ENCODE data around the gene PSPC1. TPM values are rescaled to one million over a fixed set of nuclear protein-coding genes. Genes with fewer than 3 reads are reported as not detected.

Gene PSPC1
- total RNA-seq, 2 donors from 2014 or later: 36.5 to 46.3 TPM

DNA sequence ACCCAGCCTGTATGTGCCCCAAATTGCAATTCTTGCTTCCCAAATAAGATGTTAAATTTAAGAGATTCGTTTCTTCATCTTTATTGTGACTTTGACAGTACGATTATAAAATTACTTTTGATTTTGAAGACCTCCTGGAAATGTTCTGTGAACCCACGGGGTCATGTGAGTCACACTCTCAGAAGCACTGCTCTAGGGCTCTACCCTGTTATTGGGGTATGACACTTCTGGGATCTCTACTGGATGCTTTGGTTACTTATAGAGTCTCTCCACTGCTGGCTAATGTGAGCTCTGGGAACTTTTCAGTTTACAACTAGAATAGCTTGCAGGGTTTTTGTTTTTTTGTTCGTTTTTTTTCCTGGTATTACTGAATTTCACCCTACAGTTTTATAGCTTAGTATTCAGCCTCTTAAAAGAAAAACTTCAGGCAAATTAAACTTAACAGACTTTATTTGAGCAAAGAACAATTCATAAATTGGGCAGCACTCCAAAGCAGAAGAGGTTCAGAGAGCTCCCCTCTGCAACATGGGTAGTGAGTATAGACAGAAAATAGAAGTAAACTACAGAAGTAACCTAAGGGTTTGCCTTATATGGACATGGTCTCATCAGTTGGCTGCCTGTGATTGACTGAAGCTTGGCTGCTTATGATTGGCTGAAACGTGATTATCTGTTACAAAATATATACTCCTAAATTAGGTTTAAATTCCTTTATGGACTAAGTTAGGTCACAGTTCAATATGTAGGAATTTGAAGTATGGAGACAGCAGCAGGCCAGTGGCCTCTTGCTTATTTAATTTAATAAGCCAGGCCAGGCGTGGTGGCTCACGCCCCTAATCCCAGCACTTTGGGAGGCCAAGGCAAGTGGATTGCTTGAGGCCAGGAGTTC, 28.5 kb upstream of the PSPC1 start:
- Histone ChIP-seq H3K4me3 (no peak overlapping the region), H3K27me3 (no peaks in the 10 kb centered on the region), H3K9me3 (no peaks in the 10 kb centered on the region), H3K9ac (ENCODE audit: low read depth in 2 of 2, low read length in 2 of 2) (no peak overlapping the region), H3K4me1 (no peaks in the 10 kb centered on the region), H3K27ac (no peak overlapping the region), H3K36me3 (no peaks in the 10 kb centered on the region)
- intact Hi-C loops (cut with DNase I): no loop called here
- DNase-seq: no peak
- TF ChIP-seq, protein P1, sequence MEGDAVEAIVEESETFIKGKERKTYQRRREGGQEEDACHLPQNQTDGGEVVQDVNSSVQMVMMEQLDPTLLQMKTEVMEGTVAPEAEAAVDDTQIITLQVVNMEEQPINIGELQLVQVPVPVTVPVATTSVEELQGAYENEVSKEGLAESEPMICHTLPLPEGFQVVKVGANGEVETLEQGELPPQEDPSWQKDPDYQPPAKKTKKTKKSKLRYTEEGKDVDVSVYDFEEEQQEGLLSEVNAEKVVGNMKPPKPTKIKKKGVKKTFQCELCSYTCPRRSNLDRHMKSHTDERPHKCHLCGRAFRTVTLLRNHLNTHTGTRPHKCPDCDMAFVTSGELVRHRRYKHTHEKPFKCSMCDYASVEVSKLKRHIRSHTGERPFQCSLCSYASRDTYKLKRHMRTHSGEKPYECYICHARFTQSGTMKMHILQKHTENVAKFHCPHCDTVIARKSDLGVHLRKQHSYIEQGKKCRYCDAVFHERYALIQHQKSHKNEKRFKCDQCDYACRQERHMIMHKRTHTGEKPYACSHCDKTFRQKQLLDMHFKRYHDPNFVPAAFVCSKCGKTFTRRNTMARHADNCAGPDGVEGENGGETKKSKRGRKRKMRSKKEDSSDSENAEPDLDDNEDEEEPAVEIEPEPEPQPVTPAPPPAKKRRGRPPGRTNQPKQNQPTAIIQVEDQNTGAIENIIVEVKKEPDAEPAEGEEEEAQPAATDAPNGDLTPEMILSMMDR (IDR thresholded peaks at IDR 0.05): no peak

DNA sequence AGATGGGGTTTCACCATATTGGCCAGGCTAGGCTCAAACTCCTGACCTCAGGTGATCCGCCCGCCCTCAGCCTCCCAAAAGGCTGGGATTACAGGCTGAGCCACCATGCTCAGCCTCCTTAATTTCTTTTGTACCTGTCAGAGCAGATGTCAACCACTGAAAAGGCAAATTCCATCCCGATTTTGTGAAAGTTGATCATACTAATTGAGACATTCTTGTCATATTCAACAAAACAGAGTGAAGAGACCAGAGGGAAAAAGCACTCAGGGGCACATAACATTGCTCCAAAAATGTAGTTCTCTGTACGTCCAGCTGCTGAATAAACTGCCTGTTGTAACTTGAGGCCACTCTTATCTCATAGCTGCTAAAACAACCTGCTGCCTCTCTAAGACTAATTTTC, 27.4 kb upstream of the PSPC1 start:
- Histone ChIP-seq H3K4me1 (no peaks in the 10 kb centered on the region), H3K27ac (no peak overlapping the region), H3K9ac (ENCODE audit: low read depth in 2 of 2, low read length in 2 of 2) (no peak overlapping the region), H3K4me3 (no peak overlapping the region), H3K27me3 (no peaks in the 10 kb centered on the region), H3K36me3 (no peaks in the 10 kb centered on the region), H3K9me3 (no peaks in the 10 kb centered on the region)
- DNase-seq: no peak
- intact Hi-C loops (cut with DNase I): no loop called here
- TF ChIP-seq, protein P1 (IDR thresholded peaks at IDR 0.05): no peak

DNA sequence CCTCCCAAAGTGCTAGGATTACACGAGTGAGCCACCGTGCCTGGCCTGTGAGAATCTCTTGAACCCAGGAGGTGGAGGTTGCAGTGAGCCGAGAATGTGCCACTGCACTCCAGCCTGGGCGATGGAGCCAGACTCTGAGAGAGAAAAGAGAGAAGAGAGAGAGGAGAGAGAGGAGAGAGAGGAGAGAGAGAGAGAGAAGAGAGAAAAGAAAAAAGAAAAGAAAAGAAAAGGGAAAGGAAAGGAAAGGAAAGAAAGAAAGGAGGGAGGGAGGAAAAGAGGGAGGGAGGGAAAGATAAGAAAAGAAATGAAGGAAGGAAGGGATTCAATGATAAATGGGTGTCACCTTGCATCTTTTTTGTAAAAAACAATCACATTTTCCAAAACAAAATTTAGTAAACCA, 23.0 kb upstream of the PSPC1 start:
- no peak overlapping the region for H3K27ac ChIP-seq
- H3K27me3 ChIP-seq: no peaks in the 10 kb centered on the region
- H3K9me3 ChIP-seq: no peaks in the 10 kb centered on the region
- intact Hi-C loops (cut with DNase I): no loop called here
- no peak for DNase-seq
- no peaks in the 10 kb centered on the region for H3K4me1 ChIP-seq
- no peak overlapping the region for H3K4me3 ChIP-seq
- no peak overlapping the region for H3K9ac ChIP-seq (ENCODE audit: low read depth in 2 of 2, low read length in 2 of 2)
- TF ChIP-seq, protein P1 (IDR thresholded peaks at IDR 0.05): no peak
- H3K36me3 ChIP-seq: no peaks in the 10 kb centered on the region

DNA sequence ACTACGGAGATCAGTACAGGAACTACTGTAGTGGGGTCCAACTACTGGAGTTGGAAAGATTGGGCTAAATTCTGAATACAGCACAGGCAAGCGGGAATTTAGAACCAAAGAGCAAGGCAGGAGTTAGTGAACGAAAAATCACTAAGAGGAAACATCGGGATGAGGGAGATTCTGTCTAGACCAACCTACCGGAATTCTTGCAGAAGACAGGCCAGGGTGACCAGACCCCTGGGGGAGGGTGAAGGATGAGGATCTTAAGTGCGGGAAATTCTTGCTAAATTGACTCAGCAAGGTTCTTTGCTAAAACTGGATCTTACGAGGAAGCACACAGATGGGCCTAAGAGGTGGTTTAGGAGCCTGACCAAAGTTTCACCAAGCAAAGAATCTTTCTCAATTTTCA, 13.2 kb upstream of the PSPC1 start:
- H3K27ac ChIP-seq: no peak overlapping the region
- H3K4me3 ChIP-seq: no peak overlapping the region
- no peaks in the 10 kb centered on the region for H3K9me3 ChIP-seq
- no peak overlapping the region for H3K9ac ChIP-seq (ENCODE audit: low read depth in 2 of 2, low read length in 2 of 2)
- H3K36me3 ChIP-seq: no peaks in the 10 kb centered on the region
- intact Hi-C loops (cut with DNase I): no loop called here
- no peak for DNase-seq
- H3K4me1 ChIP-seq: no peaks in the 10 kb centered on the region
- no peaks in the 10 kb centered on the region for H3K27me3 ChIP-seq
- TF ChIP-seq, protein P1 (IDR thresholded peaks at IDR 0.05): no peak

DNA sequence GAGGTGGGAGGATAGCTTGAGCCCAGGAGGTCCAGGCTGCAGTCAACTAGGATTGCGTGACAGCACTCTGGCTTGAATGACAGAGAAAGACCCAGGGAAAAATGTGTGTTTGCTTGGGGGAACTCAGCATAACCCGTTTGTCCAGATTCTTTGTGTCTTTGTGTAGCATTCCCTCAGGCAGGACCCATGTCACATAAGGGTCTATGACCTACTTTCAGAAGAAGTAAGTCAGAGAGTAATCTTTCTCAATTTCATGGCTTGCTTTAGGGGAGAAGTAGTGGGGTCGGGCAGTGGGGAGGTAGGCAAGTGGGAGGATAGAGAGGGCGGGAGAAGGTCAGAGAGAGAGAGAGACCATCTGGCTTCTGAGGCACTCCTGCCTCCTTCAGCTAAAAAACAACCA, 11.9 kb upstream of the PSPC1 start:
- no peak overlapping the region for H3K27ac ChIP-seq
- no peak overlapping the region for H3K4me3 ChIP-seq
- no peak overlapping the region for H3K9ac ChIP-seq (ENCODE audit: low read depth in 2 of 2, low read length in 2 of 2)
- H3K27me3 ChIP-seq: no peaks in the 10 kb centered on the region
- H3K36me3 ChIP-seq: no peaks in the 10 kb centered on the region
- no peaks in the 10 kb centered on the region for H3K9me3 ChIP-seq
- no peaks in the 10 kb centered on the region for H3K4me1 ChIP-seq
- no peak for DNase-seq
- intact Hi-C loops (cut with DNase I): no loop called here
- TF ChIP-seq, protein P1 (IDR thresholded peaks at IDR 0.05): no peak
